Kidney (tissue), 14 donors: ENCODE results near the gene NDUFS6. TPM values are rescaled to one million over a fixed set of nuclear protein-coding genes. Genes with fewer than 3 reads are reported as not detected.
A peak's percentile ranks its signal among the peaks of the same experiment; 100 is the strongest.

Experiments used
- DNase-seq, 5 donors: peaks; one replicate each; pipeline ENCODE4 v3.0.0-alpha.2; 2013 to 2020
- FAIRE-seq: peaks from 2 replicates; lab custom pipeline; 2012; peaks lifted over from hg19 to GRCh38; lab: Jason Lieb, UNC
- H3K27ac ChIP-seq, 2 donors: one replicate each; pipeline ENCODE4 v1.7.0; 2013; ENCODE audit warnings: low read depth in 2 of 2, low read length in 2 of 2, inconsistent platforms in 1 of 2
- H3K27me3 ChIP-seq: one replicate; pipeline ENCODE4 v1.7.1; 2013; ENCODE audit warnings: low read length, inconsistent platforms; ENCODE audit not compliant: control insufficient read depth, insufficient read depth
- H3K36me3 ChIP-seq, 3 donors: one replicate each; pipeline versions ENCODE4 v1.7.0 to v1.7.1; 2013; ENCODE audit warnings: low read length in 3 of 3, control low read depth in 1 of 3, inconsistent platforms in 1 of 3; ENCODE audit not compliant: insufficient read depth in 3 of 3, control insufficient read depth in 2 of 3
- H3K4me1 ChIP-seq, 3 donors: one replicate each; pipeline versions ENCODE4 v1.7.0 to v1.7.1; 2013; ENCODE audit warnings: low read length in 3 of 3, inconsistent platforms in 1 of 3, low read depth in 1 of 3; ENCODE audit not compliant: control insufficient read depth in 2 of 3, insufficient read depth in 2 of 3
- H3K4me3 ChIP-seq, 3 donors: one replicate each; pipeline versions ENCODE4 v1.7.0 to v1.8.1; 2013; ENCODE audit warnings: low read length in 3 of 3, control low read depth in 1 of 3, inconsistent platforms in 1 of 3
- H3K9ac ChIP-seq, 3 donors: one replicate each; pipeline versions ENCODE4 v1.7.0 to v1.7.1; 2013; ENCODE audit warnings: low read length in 3 of 3, control low read depth in 1 of 3, inconsistent platforms in 1 of 3
- H3K9me3 ChIP-seq, 3 donors: one replicate each; pipeline versions ENCODE4 v1.7.0 to v1.7.1; 2013; ENCODE audit warnings: low read length in 3 of 3, control low read depth in 1 of 3, inconsistent platforms in 1 of 3; ENCODE audit not compliant: control insufficient read depth in 2 of 3, insufficient read depth in 1 of 3
- intact Hi-C: fragments of 100-400 bp; cut with DNase I; formaldehyde crosslinking; loops from one replicate; pipeline ENCODE4 v1.11.1; 2022
- polyA plus RNA-seq: library from polyadenylated mRNA; stranded (reverse); fragments of 350-450 nt; fragmentation: Illumina TruSeq; extraction: RNeasy Lipid Tissue Mini Kit (QIAGEN cat#74804); gene quantifications from one replicate; pipeline ENCODE4 v1.2.3, GENCODE V29; 2014; ENCODE audit warnings: low read depth, low replicate concordance; ENCODE audit not compliant: insufficient read depth
- total RNA-seq: library from RNA; stranded (reverse); fragmentation: NEBNext Ultra II Directional; extraction: Animal tissue kit (Norgen Biotek cat#: 25700); gene quantifications from one replicate; pipeline ENCODE4 v1.2.1, GENCODE V29; 2021
- TF ChIP-seq, protein P1 (sequence below): IDR thresholded peaks from 3 replicates; pipeline ENCODE4 v1.5.1; 2012; ENCODE audit warnings: mild to moderate bottlenecking, moderate library complexity, borderline replicate concordance; ENCODE audit not compliant: insufficient read depth; ENCODE audit errors: extremely low read depth
- donor health status: control.
- donor health status: control.
- donor health status: control.
- donor health status: control.
- donor health status: control.
- donor health status: DM: yes; HTN: yes; CAD: no.
- donor health status: Normal renal cell carcinoma (clear cell type).

NDUFS6 gene
- total and polyA plus RNA-seq, 2 donors from 2014 or later = 31.1 to 164 TPM

DNA sequence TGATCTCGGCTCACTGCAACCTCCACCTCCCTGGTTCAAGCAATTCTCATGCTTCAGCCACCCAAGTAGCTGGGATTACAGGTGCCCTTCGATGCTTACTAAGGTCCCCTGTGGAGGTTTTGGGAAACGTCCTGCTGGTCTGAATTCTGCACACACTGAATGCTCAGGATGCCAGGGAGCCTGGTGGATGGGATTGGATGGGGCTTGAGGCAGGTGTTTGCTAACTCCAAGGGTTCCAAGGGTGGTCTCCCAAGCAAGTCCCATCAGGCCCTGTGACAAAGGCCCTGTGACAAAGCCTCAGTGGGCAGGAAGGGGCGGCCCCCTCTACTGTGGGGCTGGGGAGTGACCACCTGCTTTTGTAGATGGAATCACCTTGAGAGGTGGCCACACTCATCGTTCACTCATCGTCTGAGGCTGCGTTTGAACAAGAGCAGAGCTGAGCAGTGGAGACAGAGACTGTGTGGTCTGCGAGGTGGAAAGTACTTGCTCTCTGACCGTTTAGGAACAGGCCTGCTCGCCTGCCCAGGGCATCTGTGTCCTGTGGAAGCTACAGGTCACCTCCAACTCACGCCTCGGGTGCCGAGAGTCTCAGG lies 41.7 kb upstream of the NDUFS6 start:
- H3K27me3 ChIP-seq = peaks cover 3% of the 10 kb centered on the region
- H3K36me3 ChIP-seq = no peaks in the 10 kb centered on the region
- TF ChIP-seq, protein P1, sequence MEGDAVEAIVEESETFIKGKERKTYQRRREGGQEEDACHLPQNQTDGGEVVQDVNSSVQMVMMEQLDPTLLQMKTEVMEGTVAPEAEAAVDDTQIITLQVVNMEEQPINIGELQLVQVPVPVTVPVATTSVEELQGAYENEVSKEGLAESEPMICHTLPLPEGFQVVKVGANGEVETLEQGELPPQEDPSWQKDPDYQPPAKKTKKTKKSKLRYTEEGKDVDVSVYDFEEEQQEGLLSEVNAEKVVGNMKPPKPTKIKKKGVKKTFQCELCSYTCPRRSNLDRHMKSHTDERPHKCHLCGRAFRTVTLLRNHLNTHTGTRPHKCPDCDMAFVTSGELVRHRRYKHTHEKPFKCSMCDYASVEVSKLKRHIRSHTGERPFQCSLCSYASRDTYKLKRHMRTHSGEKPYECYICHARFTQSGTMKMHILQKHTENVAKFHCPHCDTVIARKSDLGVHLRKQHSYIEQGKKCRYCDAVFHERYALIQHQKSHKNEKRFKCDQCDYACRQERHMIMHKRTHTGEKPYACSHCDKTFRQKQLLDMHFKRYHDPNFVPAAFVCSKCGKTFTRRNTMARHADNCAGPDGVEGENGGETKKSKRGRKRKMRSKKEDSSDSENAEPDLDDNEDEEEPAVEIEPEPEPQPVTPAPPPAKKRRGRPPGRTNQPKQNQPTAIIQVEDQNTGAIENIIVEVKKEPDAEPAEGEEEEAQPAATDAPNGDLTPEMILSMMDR = no peak
- intact Hi-C loops = no loop called here
- no peaks in the 10 kb centered on the region for H3K9me3 ChIP-seq
- FAIRE-seq (no peak), DNase-seq (peak in 1 of 5 donors; percentile 8)
- no peak overlapping the region for H3K9ac ChIP-seq
- H3K27ac ChIP-seq = no peak overlapping the region
- no peaks in the 10 kb centered on the region for H3K4me1 ChIP-seq
- H3K4me3 ChIP-seq = no peak overlapping the region

DNA sequence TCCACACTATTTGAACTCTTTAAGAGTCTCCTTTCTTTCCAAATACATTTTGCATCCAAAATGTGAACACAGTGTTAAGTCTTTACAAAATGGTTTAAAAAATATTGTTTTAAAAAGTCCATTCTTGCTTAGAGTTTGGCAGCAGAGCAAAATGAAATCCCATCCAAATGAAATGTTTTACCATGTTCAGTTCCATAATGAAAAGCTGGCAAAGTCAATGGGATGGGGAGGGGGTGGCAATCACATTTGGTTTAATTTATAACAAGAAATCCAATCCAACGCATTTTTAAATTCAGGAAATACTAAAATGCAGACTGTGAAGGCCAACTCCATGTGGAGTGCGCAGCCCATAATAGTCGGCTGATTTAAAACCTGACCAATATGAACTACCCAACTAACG lies 41.0 kb upstream of the NDUFS6 start:
- TF ChIP-seq, protein P1 = no peak

DNA sequence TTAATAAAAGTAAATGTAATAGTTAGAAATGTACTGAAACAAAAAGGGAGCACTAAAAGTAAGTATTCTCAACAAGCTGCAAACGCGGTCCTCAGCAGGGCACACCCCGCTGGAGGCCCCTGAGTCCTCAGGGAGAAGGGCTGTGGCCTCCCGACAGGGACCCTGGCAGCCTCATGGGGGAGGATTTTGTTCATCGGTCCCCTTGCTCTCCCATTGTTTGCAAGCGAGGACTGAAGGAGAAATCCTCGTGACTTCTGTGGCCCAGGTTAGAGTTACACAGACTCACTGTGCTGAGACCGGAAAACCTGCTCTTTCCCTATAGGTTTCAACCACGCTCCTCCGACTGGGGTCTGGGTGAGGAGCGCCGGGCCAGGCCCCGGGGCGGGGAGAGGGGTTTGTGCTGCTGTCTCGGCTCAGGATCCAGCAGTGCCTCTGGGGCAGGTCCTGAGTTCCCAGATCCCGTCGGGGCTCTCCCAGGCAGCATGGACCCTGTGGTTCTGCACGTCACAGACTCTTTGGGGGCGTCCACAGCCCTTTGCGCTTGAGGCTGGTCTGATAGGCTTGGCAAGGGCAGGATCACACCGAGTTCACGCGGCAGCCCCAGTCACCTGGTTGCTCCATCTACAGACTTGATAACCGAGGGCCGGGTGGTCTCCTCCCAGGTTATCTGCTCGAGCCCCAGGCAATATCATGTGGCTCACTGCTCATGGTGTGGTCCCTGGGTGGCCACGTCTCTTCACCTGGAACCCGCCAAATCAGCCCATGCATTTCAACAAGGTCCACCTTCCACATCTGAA lies 40.4 kb upstream of the NDUFS6 start:
- peaks cover 3% of the 10 kb centered on the region for H3K27me3 ChIP-seq

More for the DNA sequence above, 41.0 kb upstream of the NDUFS6 start:
- no peak overlapping the region for H3K9ac ChIP-seq
- no peaks in the 10 kb centered on the region for H3K36me3 ChIP-seq
- H3K4me3 ChIP-seq = no peak overlapping the region
- peaks cover 3% of the 10 kb centered on the region for H3K27me3 ChIP-seq
- no peak overlapping the region for H3K27ac ChIP-seq
- no peaks in the 10 kb centered on the region for H3K9me3 ChIP-seq
- DNase-seq (no peak), FAIRE-seq (no peak)
- intact Hi-C loops = no loop called here
- H3K4me1 ChIP-seq = no peaks in the 10 kb centered on the region

More for the DNA sequence above, 40.4 kb upstream of the NDUFS6 start:
- peak in 3 of 5 donors; percentile 8 to 52 (median 37) for DNase-seq
- intact Hi-C loops = no loop called here
- Histone ChIP-seq H3K9ac (no peak overlapping the region), H3K9me3 (no peaks in the 10 kb centered on the region), H3K4me3 (no peak overlapping the region), H3K4me1 (no peaks in the 10 kb centered on the region), H3K27ac (no peak overlapping the region), H3K36me3 (no peaks in the 10 kb centered on the region)
- FAIRE-seq = no peak
- TF ChIP-seq, protein P1 = no peak
